ENCODE measurements around the gene PRSS50. TPM values are rescaled to one million over a fixed set of nuclear protein-coding genes. Genes with fewer than 3 reads are reported as not detected.

PRSS50 gene
- polyA plus RNA-seq, 1 experiment: not detected

DNA sequence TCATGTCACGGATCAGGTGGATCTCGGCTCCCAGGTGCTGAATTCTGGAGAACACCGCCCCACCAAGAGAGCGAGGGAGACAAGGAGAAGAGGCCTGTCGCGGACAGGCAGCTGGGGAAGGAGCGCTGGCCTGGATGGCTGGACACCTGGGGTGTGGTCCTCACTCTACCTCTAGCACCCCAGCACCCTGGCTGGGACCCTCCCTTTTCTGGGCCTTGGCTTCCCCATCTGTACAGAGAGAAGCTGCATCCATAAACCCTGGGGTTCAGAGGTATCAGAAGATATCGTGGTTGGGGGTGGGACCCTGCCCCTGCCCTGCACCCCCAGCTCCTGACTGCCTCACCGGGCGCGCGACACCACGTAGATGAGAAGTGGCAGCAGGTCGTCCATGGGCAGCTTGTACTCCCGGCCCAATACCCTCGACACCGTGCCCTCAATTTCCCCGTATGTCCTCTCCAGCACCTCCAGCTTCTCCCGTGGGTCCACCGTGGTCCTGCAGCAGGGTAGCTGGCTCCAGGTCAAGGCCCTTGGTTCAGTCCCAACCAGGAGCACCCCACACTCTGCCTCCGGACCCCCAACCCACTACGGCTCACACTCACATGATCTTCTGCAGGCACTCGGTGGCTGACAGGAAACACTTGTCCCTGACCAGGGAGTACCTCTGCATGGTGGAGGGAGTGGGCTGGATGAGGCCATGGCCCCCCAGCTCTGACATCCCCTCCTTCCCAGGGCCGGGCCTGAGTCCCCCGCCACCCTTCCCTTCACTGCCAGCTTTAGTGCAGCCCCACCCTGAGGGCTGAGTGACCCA is 45.9 kb downstream of the PRSS50 start:
- CTCF ChIA-PET: interaction anchor here (1.2 to 1.7 kb wide), 2 partner anchors 8 to 183 kb away, joined by 4 to 8 read pairs; no protein-coding TSS in a partner anchor
- no peak overlapping the region for H3K4me3 ChIP-seq (ENCODE audit: low read depth, low read length)
- DNase-seq (ENCODE audit: low read depth): no peak
- no peaks in the 10 kb centered on the region for H3K36me3 ChIP-seq (ENCODE audit: control insufficient read depth, insufficient read depth, low read length)
- H3K27me3 ChIP-seq (ENCODE audit: control insufficient read depth, insufficient read depth, low read length): no peaks in the 10 kb centered on the region
- POLR2A ChIA-PET: no interaction called here
- TF ChIP-seq, protein P1, sequence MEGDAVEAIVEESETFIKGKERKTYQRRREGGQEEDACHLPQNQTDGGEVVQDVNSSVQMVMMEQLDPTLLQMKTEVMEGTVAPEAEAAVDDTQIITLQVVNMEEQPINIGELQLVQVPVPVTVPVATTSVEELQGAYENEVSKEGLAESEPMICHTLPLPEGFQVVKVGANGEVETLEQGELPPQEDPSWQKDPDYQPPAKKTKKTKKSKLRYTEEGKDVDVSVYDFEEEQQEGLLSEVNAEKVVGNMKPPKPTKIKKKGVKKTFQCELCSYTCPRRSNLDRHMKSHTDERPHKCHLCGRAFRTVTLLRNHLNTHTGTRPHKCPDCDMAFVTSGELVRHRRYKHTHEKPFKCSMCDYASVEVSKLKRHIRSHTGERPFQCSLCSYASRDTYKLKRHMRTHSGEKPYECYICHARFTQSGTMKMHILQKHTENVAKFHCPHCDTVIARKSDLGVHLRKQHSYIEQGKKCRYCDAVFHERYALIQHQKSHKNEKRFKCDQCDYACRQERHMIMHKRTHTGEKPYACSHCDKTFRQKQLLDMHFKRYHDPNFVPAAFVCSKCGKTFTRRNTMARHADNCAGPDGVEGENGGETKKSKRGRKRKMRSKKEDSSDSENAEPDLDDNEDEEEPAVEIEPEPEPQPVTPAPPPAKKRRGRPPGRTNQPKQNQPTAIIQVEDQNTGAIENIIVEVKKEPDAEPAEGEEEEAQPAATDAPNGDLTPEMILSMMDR (IDR thresholded peaks at IDR 0.05; ENCODE audit: insufficient read depth, low read depth, low read length): no peak

DNA sequence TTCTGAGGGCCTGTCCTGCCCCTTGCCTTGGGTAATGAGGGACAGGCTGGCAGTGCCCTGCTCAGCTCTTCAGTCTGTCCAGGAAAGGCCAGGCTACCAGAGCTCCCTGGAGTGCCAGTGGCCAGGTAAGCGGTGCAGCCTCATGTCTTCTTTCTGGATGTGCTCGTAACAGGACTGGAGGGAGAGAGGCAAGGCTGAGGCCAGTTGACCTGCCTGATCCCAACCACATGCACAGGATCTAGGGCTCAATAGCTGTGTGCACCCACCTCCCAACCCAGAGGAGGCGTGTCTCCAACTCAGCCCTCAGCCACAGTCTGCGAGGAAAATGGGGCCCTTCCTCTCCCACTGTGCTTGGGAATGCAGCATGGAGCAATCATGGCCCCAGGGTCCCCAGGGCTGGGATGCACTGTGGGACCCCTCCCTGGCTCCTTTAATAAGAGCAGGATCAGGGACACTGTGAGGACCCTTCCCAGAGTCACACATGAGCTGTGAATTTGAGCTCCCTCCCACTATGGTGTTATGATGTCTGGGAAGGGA is 46.7 kb downstream of the PRSS50 start:
- TF ChIP-seq, protein P1 (IDR thresholded peaks at IDR 0.05; ENCODE audit: insufficient read depth, low read depth, low read length): no peak
- no peaks in the 10 kb centered on the region for H3K36me3 ChIP-seq (ENCODE audit: control insufficient read depth, insufficient read depth, low read length)
- ChIA-PET POLR2A (no interaction called here), CTCF (interaction anchor here (1.5 kb wide), 1 partner anchor 182 kb away, joined by 4 read pairs; no protein-coding TSS in a partner anchor)
- no peak for DNase-seq (ENCODE audit: low read depth)
- no peak overlapping the region for H3K4me3 ChIP-seq (ENCODE audit: low read depth, low read length)
- no peaks in the 10 kb centered on the region for H3K27me3 ChIP-seq (ENCODE audit: control insufficient read depth, insufficient read depth, low read length)

GRCh38 chr3:46670000-46670890 is 47.4 kb downstream of the PRSS50 start:
- CTCF ChIA-PET: interaction anchor here (0.5 to 1.5 kb wide), 2 partner anchors 10 to 181 kb away, joined by 3 to 4 read pairs; no protein-coding TSS in a partner anchor
- Histone ChIP-seq H3K4me3 (ENCODE audit: low read depth, low read length) (no peak overlapping the region), H3K36me3 (ENCODE audit: control insufficient read depth, insufficient read depth, low read length) (no peaks in the 10 kb centered on the region), H3K27me3 (ENCODE audit: control insufficient read depth, insufficient read depth, low read length) (no peaks in the 10 kb centered on the region)
- POLR2A ChIA-PET: no interaction called here
- TF ChIP-seq, protein P1 (IDR thresholded peaks at IDR 0.05; ENCODE audit: insufficient read depth, low read depth, low read length): no peak
- DNase-seq (ENCODE audit: low read depth): no peak

- TF ChIP-seq, protein P1 (IDR thresholded peaks at IDR 0.05; ENCODE audit: insufficient read depth, low read depth, low read length): no peak
- H3K36me3 ChIP-seq (ENCODE audit: control insufficient read depth, insufficient read depth, low read length): no peaks in the 10 kb centered on the region
- DNase-seq (ENCODE audit: low read depth): no peak
- ChIA-PET CTCF (interaction anchor here (0.5 to 1.5 kb wide), 2 partner anchors 10 to 181 kb away, joined by 3 to 4 read pairs; no protein-coding TSS in a partner anchor), POLR2A (no interaction called here)
- no peak overlapping the region for H3K4me3 ChIP-seq (ENCODE audit: low read depth, low read length)
- H3K27me3 ChIP-seq (ENCODE audit: control insufficient read depth, insufficient read depth, low read length): no peaks in the 10 kb centered on the region; the same call in 1 of the 2 replicates
Observed at GRCh38 chr3:46669191-46669999, 48.3 kb downstream of the PRSS50 start.
